GM19099 (cell line): ENCODE data around the gene IL23A.

Experiments
- POLR2A ChIP-seq: IDR thresholded peaks from 3 replicates; pipeline ENCODE4 v1.6.1; 2011; ENCODE audit warnings: low read depth; ENCODE audit not compliant: insufficient read length; ENCODE audit errors: extremely low read depth

IL23A gene, protein sequence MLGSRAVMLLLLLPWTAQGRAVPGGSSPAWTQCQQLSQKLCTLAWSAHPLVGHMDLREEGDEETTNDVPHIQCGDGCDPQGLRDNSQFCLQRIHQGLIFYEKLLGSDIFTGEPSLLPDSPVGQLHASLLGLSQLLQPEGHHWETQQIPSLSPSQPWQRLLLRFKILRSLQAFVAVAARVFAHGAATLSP

DNA sequence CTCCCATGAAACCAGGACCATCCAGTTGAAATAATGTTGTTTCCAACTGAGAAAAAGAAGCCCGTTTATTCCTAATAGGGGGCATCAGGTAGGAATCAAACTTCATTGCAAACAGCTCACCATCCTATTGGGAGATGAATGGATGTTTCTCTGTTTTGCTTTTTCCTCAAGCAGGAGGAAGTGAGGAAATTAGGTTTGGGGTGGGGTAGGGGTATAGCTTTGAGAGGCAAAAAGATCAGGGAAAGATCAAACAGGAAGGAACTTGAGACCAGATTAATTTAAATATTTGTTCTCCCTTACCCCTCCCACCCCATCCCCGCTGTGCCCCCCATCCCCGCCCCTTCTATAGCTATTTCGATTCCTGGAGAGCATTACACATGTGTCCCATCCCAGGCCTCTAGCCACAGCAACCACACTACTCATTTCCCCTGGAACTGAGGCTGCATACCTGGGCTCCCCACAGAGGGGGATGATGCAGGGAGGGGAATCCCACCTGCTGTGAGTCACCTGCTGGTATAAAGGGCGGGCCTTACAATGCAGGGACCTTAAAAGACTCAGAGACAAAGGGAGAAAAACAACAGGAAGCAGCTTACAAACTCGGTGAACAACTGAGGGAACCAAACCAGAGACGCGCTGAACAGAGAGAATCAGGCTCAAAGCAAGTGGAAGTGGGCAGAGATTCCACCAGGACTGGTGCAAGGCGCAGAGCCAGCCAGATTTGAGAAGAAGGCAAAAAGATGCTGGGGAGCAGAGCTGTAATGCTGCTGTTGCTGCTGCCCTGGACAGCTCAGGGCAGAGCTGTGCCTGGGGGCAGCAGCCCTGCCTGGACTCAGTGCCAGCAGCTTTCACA lies at the start of gene IL23A:
Gene IL23A (plus strand): TSS at position 577 of the 850 bp plus-strand sequence. CDS start 161 bp downstream, at position 738.
- peak; percentile 44 for TF ChIP-seq POLR2A

DNA sequence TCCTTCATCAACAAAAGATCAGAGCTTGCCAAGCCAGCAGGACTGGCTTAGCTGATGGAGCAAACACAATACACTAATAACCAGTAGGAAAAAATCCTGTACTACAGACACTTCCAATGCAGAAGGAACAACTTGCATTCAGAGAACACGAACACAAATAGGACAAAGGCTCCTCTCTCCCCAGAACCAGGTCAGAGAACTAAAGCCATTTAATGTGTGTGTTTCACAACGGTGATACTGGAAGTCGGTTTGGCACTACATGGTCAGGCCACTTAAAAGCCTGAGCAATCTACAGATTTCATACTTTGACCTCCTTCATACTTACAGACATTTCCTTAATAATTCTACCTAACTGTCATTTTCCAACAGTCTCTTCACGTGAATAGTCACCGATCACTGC lies 44.9 kb upstream of the IL23A start:
- no peak for TF ChIP-seq POLR2A

DNA sequence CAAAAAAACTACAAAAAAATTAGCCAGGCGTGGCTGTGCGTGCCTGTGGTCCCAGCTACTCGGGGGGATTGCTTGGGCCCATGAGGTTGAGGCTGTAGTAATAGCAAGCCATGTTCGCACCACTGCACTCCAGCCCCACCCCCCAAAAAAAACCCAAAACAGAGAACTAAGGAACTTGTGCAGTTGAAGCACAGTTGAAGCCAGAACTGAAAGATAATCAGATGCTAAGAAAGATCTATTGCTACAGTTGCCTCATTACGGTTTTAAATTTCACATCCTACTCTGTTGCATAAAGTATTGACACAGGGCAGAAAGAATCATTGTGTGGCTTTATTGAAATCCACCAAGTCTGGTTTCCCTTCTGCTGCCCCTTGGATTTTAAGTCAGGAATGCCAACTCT lies 42.4 kb upstream of the IL23A start:
- TF ChIP-seq POLR2A = no peak

DNA sequence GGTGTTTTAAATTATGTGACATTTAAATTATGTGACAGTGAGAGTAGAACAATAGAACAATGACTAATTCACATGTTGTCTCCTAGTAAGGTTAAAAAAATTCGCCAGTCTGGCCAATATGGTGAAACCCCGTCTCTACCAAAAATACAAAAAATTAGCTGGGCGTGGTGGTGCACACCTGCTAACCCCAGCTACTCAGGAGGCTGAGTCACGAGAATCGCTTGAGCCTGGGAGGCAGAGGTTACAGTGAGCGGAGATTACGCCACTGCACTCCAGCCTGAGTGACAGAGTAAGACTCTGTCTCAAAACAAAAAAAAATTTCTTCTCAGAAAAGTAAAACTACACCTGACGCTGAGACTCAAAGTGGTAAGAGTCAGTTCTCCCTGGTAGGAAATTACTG lies 41.3 kb upstream of the IL23A start:
- no peak for TF ChIP-seq POLR2A

DNA sequence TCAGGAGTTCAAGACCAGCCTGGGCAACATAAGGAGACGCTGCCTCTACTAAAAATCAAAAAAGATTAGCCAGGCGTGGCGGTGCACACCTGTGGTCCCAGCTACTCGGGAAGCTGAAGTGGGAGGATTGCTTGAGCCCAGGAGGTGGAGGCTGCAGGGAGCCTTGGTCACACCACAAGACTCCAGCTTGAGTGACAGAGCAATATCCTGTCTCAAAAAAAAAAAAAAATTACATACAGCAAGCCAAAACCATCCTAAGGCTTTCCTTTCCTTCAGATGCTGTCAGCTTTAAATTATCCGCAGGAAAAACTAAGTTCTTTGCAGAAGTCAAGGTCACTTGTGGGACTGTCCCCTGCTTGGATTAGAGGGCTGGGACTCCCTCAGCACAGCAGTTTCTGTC lies 39.9 kb upstream of the IL23A start:
- no peak for TF ChIP-seq POLR2A

DNA sequence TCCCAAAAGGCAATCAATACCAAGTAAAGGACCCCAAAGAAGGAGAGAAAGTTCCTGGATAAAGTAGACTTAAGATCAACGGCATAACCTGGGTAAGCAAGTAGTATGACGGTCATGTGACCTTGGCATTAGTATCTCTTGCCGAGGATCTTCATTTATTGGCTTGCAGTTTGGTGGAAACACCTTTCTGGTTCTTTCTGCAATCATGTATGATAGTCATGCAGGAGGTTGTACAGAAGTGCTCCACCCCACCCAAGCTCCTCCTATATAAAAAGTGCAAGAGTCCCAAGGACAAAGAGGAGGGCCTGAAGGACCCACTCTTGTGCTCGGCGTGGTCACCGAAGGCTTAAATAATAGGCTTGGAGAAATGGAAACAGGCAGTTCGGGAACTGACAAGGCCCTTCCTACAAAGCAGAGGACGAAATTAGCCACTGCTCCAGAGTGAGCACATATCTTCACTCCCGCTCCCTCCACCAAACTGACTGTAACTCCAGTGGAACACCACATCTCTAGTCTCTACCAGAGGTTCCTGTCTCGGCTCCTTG lies 39.3 kb upstream of the IL23A start:
- no peak for TF ChIP-seq POLR2A

DNA sequence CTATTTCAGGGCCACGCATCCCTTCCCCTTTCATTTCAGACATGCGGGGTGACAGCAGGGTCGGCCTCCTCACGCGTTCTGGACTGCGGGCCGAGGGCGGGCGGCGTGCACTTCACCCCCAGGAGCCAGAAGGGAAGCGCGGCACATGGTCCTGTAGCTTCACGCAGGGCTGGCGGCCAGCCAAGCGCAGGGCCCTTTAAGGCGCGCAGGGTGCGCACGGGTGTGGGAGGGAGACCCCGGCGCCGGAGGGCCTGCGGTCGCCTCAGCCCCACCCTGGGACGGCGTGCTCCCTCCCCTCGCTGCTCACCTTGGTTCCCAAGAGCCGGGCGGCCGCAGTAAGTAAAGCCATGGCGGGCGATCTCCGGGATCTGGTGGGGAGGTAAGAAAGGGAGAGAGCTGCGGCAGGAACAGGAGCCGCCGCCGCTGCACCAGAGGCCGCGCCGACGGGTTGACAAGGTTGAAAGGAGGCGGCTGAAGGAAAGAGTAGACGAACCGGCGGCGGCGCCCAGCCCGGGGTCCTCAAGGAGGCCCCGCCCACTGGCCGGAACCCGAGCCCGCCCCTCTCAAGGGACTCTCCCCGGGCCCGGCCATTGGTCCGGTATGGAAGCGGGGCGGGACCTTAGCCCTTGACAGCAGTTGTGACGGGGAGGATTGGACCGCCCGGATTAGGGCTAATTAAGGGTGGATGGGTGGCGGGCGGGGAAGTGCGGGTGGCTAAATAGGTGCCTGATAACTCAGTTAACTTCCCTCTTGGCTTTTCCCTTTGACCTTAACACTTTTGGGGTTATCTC lies 38.6 kb upstream of the IL23A start, which contains the start of gene CS:
Gene CS (minus strand): TSS at position 478 of the 791 bp plus-strand sequence. CDS start 129 bp downstream, at position 349.
- TF ChIP-seq POLR2A = peak; percentile 81

DNA sequence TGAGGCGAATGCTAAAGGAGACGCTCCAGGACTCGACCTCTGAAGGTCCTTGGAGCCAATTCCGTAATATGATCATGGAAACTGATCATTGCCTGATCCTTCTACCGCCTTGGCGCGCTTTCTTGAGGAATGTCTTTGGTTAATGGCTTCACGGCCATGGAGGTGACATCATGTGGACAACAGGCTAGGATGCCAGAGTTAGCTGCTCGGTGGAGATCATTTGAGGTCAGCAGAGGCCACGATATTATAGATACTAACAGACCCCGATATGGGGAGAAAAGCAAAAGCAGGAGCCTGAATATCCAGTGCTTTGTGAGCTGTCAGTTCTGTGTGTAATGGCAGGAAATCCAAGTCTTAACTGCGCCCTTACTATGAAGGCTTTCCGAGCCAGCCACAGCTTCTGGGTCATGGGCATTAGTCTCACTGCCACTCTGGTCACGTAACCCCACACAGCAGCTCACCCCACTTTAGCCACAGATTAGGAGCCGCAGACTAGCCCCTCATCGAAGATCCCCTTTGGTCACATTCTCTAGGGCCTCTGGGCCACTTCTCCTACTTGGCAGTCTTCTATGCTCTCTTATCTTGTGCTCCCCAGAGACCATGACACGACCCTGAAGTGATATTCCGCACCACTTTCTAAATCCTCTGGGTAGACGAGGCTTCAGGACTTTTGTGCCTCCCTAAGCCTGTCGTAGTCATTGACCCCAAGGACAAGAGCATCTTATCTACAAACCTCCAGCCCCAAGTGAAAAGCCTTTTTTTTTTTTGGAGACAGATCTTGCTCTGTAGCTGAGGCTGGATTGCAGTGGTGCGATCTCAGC lies 37.8 kb upstream of the IL23A start:
- TF ChIP-seq POLR2A = no peak

DNA sequence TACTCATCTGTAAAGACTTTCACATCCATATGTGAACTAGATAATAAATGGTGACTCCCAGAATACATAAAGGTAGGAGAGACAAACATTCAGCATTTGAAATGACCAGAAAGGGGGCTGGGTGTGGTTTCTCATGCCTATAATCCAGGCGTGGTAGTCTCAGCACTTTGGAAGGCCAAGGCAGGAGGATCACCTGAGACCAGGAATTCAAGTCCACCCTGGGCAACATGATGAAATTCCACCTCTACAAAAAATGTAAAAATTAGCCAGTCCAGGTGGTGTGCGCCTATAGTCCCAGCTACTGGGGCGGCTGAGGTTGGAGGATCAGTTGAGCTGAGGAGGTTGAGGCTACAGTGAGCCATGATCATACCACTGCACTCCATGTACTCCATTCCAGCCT lies 34.4 kb upstream of the IL23A start:
- TF ChIP-seq POLR2A = no peak

DNA sequence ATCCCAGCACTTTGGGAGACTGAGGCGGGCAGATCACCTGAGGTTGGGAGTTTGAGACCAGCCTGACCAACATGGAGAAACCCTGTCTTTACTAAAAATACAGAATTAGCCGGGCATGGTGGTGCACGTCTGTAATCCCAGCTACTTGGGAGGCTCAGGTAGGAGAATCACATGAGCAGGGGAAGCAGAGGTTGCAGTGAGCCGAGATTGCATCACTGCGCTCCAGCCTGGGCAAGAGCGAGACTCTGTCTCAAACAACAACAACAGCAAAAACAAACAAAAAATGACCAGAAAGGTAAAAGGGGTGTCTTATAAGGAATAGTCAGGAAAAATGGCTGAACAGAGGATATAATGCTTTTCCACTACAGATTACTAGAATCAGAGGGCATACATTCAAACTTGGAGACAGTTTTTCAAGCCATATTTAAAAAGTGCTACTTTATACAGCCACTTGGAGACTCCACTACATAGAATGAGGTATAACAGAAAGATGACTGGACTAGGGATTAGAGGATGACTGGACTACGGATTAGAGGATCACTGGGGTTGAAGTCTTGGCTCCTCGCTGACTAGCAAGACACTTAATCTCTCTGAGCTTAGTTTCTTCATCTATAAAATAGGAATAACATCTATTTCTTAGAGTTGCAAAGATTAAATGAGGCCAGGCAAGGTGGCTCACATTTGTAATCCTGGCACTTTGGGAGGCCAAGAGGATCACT lies 33.7 kb upstream of the IL23A start:
- TF ChIP-seq POLR2A = no peak

DNA sequence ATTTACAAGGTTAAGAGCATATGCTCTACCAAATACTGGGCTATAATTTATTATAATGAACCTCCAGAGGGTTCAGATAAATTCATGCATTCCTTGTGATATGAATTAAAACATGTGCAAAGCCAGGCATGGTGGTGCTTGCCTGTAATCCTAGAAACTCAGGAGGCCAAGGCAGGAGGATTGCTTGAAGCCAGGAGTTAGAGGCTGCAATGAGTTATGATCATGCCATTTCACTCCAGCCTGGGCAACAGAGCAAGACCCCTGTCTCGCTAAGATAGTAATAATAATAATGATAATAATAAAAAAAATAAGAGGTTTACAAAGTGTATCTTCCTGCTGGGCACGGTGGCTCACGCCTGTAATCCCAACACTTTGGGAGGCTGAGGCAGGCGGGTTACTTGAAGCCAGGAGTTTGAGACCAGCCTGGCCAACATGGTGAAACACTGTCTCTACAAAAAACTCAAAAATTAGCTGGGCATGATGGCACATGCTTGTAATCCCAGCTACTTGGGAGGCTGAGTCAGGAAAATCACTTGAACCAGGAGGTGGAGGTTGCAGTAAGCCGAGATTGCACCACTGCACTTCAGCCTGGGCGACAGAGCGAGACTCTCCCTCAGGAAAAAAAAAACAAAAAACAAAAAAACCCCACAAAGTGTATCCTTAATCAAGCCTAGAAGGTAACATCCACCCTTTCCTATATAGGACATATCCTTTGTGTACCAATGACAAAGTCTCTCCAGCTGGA lies 31.3 kb upstream of the IL23A start:
- no peak for TF ChIP-seq POLR2A

DNA sequence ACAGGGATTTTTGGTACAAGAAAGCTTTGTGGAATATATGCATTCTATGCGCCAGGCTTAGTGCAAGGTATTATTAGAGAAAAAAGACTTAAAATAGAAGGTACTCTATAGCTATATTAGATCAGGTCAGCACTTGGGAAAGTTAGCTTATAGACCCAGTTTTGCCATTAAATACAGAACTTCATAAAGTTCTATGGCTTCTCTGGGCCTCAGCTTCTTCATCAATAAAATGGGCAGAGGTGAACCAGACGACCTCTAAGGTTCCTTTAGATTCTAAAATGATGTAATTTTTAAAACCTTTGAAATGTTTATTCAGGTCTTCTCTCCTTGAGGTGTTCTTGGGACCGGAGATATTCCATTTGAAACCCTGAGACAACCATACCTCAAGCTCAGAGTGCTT lies 30.0 kb upstream of the IL23A start:
- no peak for TF ChIP-seq POLR2A

DNA sequence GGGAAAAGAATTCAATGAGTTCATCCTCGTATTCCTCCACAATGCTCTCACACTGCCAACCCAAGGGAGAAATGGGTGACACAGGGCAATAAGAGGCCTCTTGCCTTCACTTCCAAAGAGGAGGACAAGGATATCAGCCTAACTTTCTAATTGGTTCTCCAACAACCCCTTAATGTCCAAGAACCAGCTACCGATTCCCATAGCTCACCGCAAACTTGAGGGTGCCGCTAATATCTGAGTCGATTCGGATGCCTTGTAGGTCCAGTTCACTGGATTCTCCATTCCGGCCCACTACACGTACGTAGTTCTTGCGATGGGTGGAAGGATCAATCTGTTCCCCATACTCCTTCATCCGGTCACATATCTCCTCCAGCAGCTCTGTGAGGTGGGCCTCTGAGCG lies 27.7 kb upstream of the IL23A start:
- no peak for TF ChIP-seq POLR2A
